HEK293 (cell line): ENCODE results near the gene PLEKHA1.

Source experiments
- ZNF768 ChIP-seq: fragments of 450-650 bp; formaldehyde crosslinking; IDR thresholded peaks from 2 replicates; pipeline ENCODE4 v1.5.1; 2018; ENCODE audit warnings: missing biosample characterization, mild to moderate bottlenecking, missing genetic modification characterization
- TF ChIP-seq, protein P1 (sequence below): fragments of 450-650 bp; formaldehyde crosslinking; IDR thresholded peaks from 2 replicates; pipeline ENCODE4 v1.5.1; 2016; ENCODE audit warnings: missing biosample characterization, missing genetic modification characterization

DNA sequence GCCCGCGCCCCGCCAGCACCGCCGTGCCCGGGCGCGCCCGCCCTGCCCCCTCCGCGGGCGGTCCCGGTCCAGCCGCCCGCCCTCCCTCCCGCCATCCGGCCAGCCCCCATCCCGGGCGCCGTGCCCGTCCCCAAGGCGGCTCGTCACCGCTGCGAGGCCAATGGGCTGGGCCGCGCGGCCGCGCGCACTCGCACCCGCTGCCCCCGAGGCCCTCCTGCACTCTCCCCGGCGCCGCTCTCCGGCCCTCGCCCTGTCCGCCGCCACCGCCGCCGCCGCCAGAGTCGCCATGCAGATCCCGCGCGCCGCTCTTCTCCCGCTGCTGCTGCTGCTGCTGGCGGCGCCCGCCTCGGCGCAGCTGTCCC lies 86.8 kb downstream of the PLEKHA1 start, which contains the start of gene HTRA1:
- TF ChIP-seq ZNF768 (tag by site-specific recombination): no peak
- TF ChIP-seq, protein P1, sequence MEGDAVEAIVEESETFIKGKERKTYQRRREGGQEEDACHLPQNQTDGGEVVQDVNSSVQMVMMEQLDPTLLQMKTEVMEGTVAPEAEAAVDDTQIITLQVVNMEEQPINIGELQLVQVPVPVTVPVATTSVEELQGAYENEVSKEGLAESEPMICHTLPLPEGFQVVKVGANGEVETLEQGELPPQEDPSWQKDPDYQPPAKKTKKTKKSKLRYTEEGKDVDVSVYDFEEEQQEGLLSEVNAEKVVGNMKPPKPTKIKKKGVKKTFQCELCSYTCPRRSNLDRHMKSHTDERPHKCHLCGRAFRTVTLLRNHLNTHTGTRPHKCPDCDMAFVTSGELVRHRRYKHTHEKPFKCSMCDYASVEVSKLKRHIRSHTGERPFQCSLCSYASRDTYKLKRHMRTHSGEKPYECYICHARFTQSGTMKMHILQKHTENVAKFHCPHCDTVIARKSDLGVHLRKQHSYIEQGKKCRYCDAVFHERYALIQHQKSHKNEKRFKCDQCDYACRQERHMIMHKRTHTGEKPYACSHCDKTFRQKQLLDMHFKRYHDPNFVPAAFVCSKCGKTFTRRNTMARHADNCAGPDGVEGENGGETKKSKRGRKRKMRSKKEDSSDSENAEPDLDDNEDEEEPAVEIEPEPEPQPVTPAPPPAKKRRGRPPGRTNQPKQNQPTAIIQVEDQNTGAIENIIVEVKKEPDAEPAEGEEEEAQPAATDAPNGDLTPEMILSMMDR (tag by site-specific recombination): no peak
